ENCODE data around the gene CNGB1.

- no peak for TF ChIP-seq CHD4 (IDR thresholded peaks at IDR 0.05; ENCODE audit: borderline replicate concordance)
- no peak for TF ChIP-seq MYC (IDR thresholded peaks at IDR 0.05; ENCODE audit: borderline replicate concordance, low read length)
- no peak for TF ChIP-seq CEBPB (IDR thresholded peaks at IDR 0.05)
- TF ChIP-seq CTCF (IDR thresholded peaks at IDR 0.05), result no peak
- no peak for TF ChIP-seq MAX (IDR thresholded peaks at IDR 0.05)
- TF ChIP-seq POLR2A (IDR thresholded peaks at IDR 0.05; ENCODE audit: low read length), result no peak
- no peak for TF ChIP-seq HOXB13 (CRISPR knock-in tag; IDR thresholded peaks at IDR 0.05; ENCODE audit: low read depth)
Measured at GRCh38 chr16:57940382-57940966, 30.5 kb downstream of the CNGB1 start.
